Fibroblast of lung (primary cell): ENCODE measurements around the gene MACROD1. TPM values are rescaled to one million over a fixed set of nuclear protein-coding genes. Genes with fewer than 3 reads are reported as not detected.

ENCODE experiments used
- DNase-seq, 2 donors: peaks; one replicate each; pipeline versions ENCODE4 v3.0.0 to v3.0.0-alpha.2; 2010; ENCODE audit warnings: low read depth in 2 of 2
- H2AFZ ChIP-seq: 2 replicates; pipeline ENCODE4 v1.5.1; 2012; ENCODE audit warnings: low read length, control low read depth, inconsistent platforms
- H3K27ac ChIP-seq: 2 replicates; pipeline ENCODE4 v1.5.1; 2011; ENCODE audit warnings: low read length, control low read depth; ENCODE audit not compliant: insufficient read depth
- H3K27me3 ChIP-seq: 2 replicates; pipeline ENCODE4 v1.5.1; 2011; ENCODE audit warnings: mild to moderate bottlenecking, low read length; ENCODE audit not compliant: control insufficient read depth, insufficient read depth
- H3K36me3 ChIP-seq: 2 replicates; pipeline ENCODE4 v1.5.1; 2011; ENCODE audit warnings: low read length; ENCODE audit not compliant: control insufficient read depth, insufficient read depth
- H3K4me1 ChIP-seq: 2 replicates; pipeline ENCODE4 v1.5.1; 2011; ENCODE audit warnings: low read length; ENCODE audit not compliant: control insufficient read depth, insufficient read depth; ENCODE audit errors: extremely low read depth
- H3K4me2 ChIP-seq: 2 replicates; pipeline ENCODE4 v1.5.1; 2011; ENCODE audit warnings: low read length, control low read depth; ENCODE audit not compliant: insufficient read depth; ENCODE audit errors: extremely low read depth
- H3K4me3 ChIP-seq, 4 experiments: fragments of 200-600 bp in 1 of 4; sonication (generic) in 1 of 4; replicated peaks in 1 of 4; 2 replicates each; pipeline ENCODE4 v1.5.1; 2011 to 2016; ENCODE audit warnings: low read length in 4 of 4, low read depth in 3 of 4, mild to moderate bottlenecking in 3 of 4, control low read depth in 2 of 4, inconsistent platforms in 1 of 4, mixed read lengths in 1 of 4; ENCODE audit not compliant: insufficient read depth in 1 of 4; ENCODE audit errors: control extremely low read depth in 1 of 4
- H3K79me2 ChIP-seq: 2 replicates; pipeline ENCODE4 v1.5.1; 2012; ENCODE audit warnings: mild to moderate bottlenecking, low read length, inconsistent platforms; ENCODE audit not compliant: control insufficient read depth, insufficient read depth
- H3K9ac ChIP-seq: 2 replicates; pipeline ENCODE4 v1.5.1; 2011; ENCODE audit warnings: mild to moderate bottlenecking, low read length, control low read depth; ENCODE audit not compliant: insufficient read depth
- H3K9me3 ChIP-seq: 2 replicates; pipeline ENCODE4 v1.5.1; 2012; ENCODE audit warnings: low read depth, low read length; ENCODE audit not compliant: control insufficient read depth, insufficient read depth
- H4K20me1 ChIP-seq: 2 replicates; pipeline ENCODE4 v1.5.1; 2011; ENCODE audit warnings: low read length; ENCODE audit not compliant: control insufficient read depth, insufficient read depth; ENCODE audit errors: extremely low read depth
- EZH2 ChIP-seq: IDR thresholded peaks from 2 replicates; pipeline ENCODE4 v1.5.1; 2012; ENCODE audit warnings: low read length, control low read depth, mild to moderate bottlenecking; ENCODE audit errors: missing control alignments
- polyA plus RNA-seq, 2 donors: library from polyadenylated mRNA; depleted of rRNA in 1 of 2; stranded (reverse) in 1 of 2; unstranded in 1 of 2; fragments of >200 nt; gene quantifications; 2 replicates each; pipeline ENCODE4 v1.2.1, GENCODE V29; 2011 to 2012; ENCODE audit warnings: missing spikeins in 1 of 2
- total RNA-seq: library from RNA; depleted of rRNA; stranded (reverse); fragments of >200 nt; gene quantifications from 2 replicates; pipeline ENCODE4 v1.2.1, GENCODE V29; 2014
- TF ChIP-seq, protein P1 (sequence below), 2 donors: IDR thresholded peaks in 1 of 2; conservative IDR thresholded peaks in 1 of 2; 1 replicate in 1 of 2; 2 replicates in 1 of 2; pipeline ENCODE4 v1.5.1; 2011 to 2012; ENCODE audit warnings: low read length in 2 of 2, control low read depth in 1 of 2, inconsistent platforms in 1 of 2, low read depth in 1 of 2, mild to moderate bottlenecking in 1 of 2

The MACROD1 gene
- total and polyA plus RNA-seq, 2 donors (not counting 1 experiment from before 2014, with no cell fraction given) = 8.8 to 24.8 TPM

- Histone ChIP-seq H3K27me3 (no peaks in the 10 kb centered on the region), H3K79me2 (no peaks in the 10 kb centered on the region), H3K27ac (no peak overlapping the region), H2AFZ (no peak overlapping the region), H3K36me3 (no peaks in the 10 kb centered on the region), H3K9me3 (no peaks in the 10 kb centered on the region), H3K9ac (no peak overlapping the region), H3K4me1 (no peaks in the 10 kb centered on the region), H3K4me3 (no peak overlapping the region), H4K20me1 (no peaks in the 10 kb centered on the region), H3K4me2 (no peak overlapping the region)
- TF ChIP-seq EZH2 = no peak
- TF ChIP-seq, protein P1, sequence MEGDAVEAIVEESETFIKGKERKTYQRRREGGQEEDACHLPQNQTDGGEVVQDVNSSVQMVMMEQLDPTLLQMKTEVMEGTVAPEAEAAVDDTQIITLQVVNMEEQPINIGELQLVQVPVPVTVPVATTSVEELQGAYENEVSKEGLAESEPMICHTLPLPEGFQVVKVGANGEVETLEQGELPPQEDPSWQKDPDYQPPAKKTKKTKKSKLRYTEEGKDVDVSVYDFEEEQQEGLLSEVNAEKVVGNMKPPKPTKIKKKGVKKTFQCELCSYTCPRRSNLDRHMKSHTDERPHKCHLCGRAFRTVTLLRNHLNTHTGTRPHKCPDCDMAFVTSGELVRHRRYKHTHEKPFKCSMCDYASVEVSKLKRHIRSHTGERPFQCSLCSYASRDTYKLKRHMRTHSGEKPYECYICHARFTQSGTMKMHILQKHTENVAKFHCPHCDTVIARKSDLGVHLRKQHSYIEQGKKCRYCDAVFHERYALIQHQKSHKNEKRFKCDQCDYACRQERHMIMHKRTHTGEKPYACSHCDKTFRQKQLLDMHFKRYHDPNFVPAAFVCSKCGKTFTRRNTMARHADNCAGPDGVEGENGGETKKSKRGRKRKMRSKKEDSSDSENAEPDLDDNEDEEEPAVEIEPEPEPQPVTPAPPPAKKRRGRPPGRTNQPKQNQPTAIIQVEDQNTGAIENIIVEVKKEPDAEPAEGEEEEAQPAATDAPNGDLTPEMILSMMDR (conservative IDR thresholded peaks at IDR 0.05 in 1 of 2, IDR thresholded peaks at IDR 0.05 in 1 of 2; ENCODE audit: low read depth in 1 of 2, low read length in 2 of 2) = no peak
- DNase-seq = no peak
Measured at GRCh38 chr11:64070314-64070681, 95.6 kb downstream of the MACROD1 start.

DNA sequence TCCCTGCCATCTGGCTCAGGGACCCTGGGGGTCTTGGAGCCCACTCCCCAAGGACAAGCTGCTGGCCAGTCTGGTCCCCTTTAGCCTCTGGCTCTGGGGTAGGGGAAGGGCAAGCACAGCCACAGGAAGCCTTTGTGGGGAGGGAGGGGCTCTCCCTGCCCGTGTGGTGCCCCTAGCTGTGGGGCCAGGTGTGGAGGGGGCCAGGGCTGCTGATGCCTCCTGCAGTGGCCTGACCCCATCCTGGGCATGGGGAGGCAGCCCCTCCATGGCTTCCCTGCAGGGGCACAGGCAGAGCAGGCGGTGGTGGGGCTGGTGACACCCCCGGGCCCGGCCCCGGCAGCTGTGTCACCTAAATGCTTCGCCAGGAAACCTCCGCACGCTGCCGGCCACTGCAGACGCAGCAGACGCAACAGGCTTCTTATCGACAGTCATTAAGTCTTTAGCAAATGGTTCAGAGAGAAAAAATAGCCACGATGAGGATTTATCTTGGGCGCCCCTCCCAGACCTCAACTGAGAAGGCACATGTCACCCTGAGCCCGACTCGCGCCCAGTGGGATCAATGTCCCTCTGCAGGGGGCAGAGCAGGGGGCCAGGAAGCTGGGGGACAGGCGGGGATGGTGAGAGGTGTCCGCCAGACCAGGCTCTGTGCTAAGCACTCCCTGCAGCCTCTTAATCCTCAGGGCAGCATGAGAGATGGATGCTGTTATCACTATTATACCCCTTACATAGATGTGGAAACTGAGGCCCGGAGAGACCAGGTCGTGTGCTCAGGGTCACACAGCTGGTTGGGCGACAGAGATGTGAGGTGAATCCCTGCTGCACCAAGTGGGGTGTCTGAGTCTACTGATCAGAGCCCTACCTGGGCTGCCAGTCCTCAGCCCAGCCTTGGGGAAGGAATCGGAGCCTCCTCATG lies 96.3 kb downstream of the MACROD1 start:
- Histone ChIP-seq H3K9ac (no peak overlapping the region), H3K79me2 (no peaks in the 10 kb centered on the region), H2AFZ (no peak overlapping the region), H3K27me3 (no peaks in the 10 kb centered on the region), H3K4me2 (no peak overlapping the region), H4K20me1 (no peaks in the 10 kb centered on the region), H3K4me1 (no peaks in the 10 kb centered on the region), H3K9me3 (no peaks in the 10 kb centered on the region), H3K27ac (no peak overlapping the region), H3K36me3 (no peaks in the 10 kb centered on the region), H3K4me3 (no peak overlapping the region)
- no peak for DNase-seq
- TF ChIP-seq, protein P1 (conservative IDR thresholded peaks at IDR 0.05 in 1 of 2, IDR thresholded peaks at IDR 0.05 in 1 of 2; ENCODE audit: low read depth in 1 of 2, low read length in 2 of 2) = no peak
- no peak for TF ChIP-seq EZH2

DNA sequence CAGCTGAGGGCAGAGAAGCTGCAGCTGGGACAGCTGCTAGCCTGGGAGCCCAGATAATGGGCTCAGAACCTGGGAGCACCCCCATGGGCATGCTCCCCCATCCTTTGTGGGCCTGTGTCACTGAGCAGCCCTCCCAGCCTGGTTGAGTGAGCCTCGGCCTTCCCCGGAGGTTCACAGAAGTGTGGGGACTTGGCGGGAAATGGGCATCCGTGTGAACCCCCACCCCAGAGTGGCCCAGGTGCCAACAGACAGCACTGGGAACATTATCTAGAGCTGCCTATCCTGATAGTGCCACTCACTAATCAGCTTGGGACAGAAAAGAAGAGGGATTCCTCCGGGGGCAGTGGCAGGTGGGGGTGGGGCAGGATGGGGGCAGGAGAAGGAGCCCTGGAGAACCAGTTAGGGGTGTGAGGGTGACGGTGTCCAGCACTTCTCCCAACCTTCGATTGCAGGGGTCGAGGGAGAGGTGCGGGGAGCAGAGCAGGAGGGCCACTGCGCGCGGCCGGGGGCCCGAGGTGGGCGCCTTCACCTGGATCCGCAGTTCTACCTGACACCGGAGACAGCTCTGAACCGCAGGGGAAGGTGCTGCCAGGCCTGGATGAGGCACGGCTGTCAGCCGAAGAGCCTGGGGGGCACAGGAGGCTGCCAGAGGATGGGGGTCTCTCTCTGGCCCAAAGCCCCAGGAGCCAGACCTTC lies 97.1 kb downstream of the MACROD1 start:
- Histone ChIP-seq H3K79me2 (no peaks in the 10 kb centered on the region), H4K20me1 (no peaks in the 10 kb centered on the region), H3K9me3 (no peaks in the 10 kb centered on the region), H3K27ac (no peak overlapping the region), H3K4me1 (no peaks in the 10 kb centered on the region), H3K36me3 (no peaks in the 10 kb centered on the region), H3K4me3 (no peak overlapping the region), H3K4me2 (no peak overlapping the region), H3K9ac (no peak overlapping the region), H2AFZ (no peak overlapping the region), H3K27me3 (no peaks in the 10 kb centered on the region)
- DNase-seq = no peak
- TF ChIP-seq EZH2 = no peak
- TF ChIP-seq, protein P1 (conservative IDR thresholded peaks at IDR 0.05 in 1 of 2, IDR thresholded peaks at IDR 0.05 in 1 of 2; ENCODE audit: low read depth in 1 of 2, low read length in 2 of 2) = no peak
